Esophagus squamous epithelium (tissue), 5 donors: ENCODE measurements around the gene CDV3. TPM values are rescaled to one million over a fixed set of nuclear protein-coding genes. Genes with fewer than 3 reads are reported as not detected.

Experiments
- DNase-seq: peaks from one replicate; lab custom pipeline; 2025; lab: John Stamatoyannopoulos, UW
- H3K27ac ChIP-seq, 4 donors: fragments of 200-600 bp; sonication (generic); one replicate each; pipeline ENCODE4 v1.5.1; 2016 to 2019; ENCODE audit warnings: mild to moderate bottlenecking in 1 of 4
- H3K27me3 ChIP-seq, 4 donors: fragments of 200-600 bp; sonication (generic); 1 replicate in 3 of 4; 2 replicates in 1 of 4; pipeline versions ENCODE4 v1.5.1 to v1.6.0; 2017 to 2021; ENCODE audit warnings: antibody characterized with exemption in 1 of 4
- H3K36me3 ChIP-seq, 3 donors: fragments of 200-600 bp; sonication (generic); one replicate each; pipeline ENCODE4 v1.5.1; 2016 to 2019
- H3K4me1 ChIP-seq, 3 donors: fragments of 200-600 bp; sonication (generic); one replicate each; pipeline ENCODE4 v1.5.1; 2017 to 2019
- H3K4me3 ChIP-seq, 4 donors: fragments of 200-600 bp; sonication (generic); 1 replicate in 3 of 4; 2 replicates in 1 of 4; pipeline ENCODE4 v1.5.1; 2016 to 2019; ENCODE audit warnings: mild to moderate bottlenecking in 2 of 4, moderate library complexity in 1 of 4
- H3K9me3 ChIP-seq, 3 donors: fragments of 200-600 bp; sonication (generic); one replicate each; pipeline ENCODE4 v1.5.1; 2016 to 2019
- CTCF ChIP-seq, 6 experiments: fragments of 450-650 bp in 4 of 6; fragments of 200-600 bp in 2 of 6; sonication (generic) in 2 of 6; IDR thresholded peaks; one replicate each; pipeline ENCODE4 v1.5.1; 2016 to 2019; ENCODE audit warnings: antibody characterized with exemption in 6 of 6, mild to moderate bottlenecking in 4 of 6, moderate library complexity in 4 of 6
- POLR2A ChIP-seq, 4 donors: fragments of 450-650 bp; IDR thresholded peaks; one replicate each; pipeline ENCODE4 v1.6.1; 2017; ENCODE audit warnings: antibody characterized with exemption in 4 of 4, mild to moderate bottlenecking in 4 of 4, moderate library complexity in 3 of 4
- WGBS, 2 donors: methylation state at CpG; one replicate each; pipeline ENCODE4 v1.1.5; 2018; 5-methylcytosine and 5-hydroxymethylcytosine counted together
- intact Hi-C: fragments of 100-400 bp; cut with DNase I; formaldehyde crosslinking; loops from one replicate; pipeline ENCODE4 v1.15.0; 2022
- total RNA-seq, 4 donors: library from RNA; depleted of rRNA; stranded (reverse); fragments of >200 nt; gene quantifications; one replicate each; pipeline ENCODE4 v1.1.0, GENCODE V29; 2016
- donor health status: DM: yes; HTN: yes; CAD: no.

Gene CDV3
- total RNA-seq, 4 donors from 2014 or later, result 94.5 to 120 (median 119) TPM

- intact Hi-C loops, result no loop called here
- TF ChIP-seq CTCF (IDR thresholded peaks at IDR 0.05) (no peak), POLR2A (IDR thresholded peaks at IDR 0.05) (no peak)
- no peak overlapping the region for H3K27ac ChIP-seq
- no peaks in the 10 kb centered on the region for H3K27me3 ChIP-seq
- H3K4me1 ChIP-seq, result peaks cover 0 to 12% (median 0%) of the 10 kb centered on the region in 3 donors
- DNase-seq, result no peak
- 92 to 96% methylated on average over 3 of the region's 3 CpGs for WGBS, 2 donors
- H3K4me3 ChIP-seq, result no peak overlapping the region
- peaks cover 2 to 44% (median 12%) of the 10 kb centered on the region in 3 donors for H3K36me3 ChIP-seq
- no peaks in the 10 kb centered on the region for H3K9me3 ChIP-seq
Measured at GRCh38 chr3:133591271-133591742, 17.8 kb downstream of the CDV3 start.

- TF ChIP-seq CTCF (IDR thresholded peaks at IDR 0.05), result no peak
- TF ChIP-seq POLR2A (IDR thresholded peaks at IDR 0.05), result no peak
- WGBS, 2 donors, result 95 to 98% methylated on average over 4 to 5 of the region's 5 CpGs
- H3K9me3 ChIP-seq, result no peaks in the 10 kb centered on the region
- no peak overlapping the region for H3K27ac ChIP-seq
- H3K4me1 ChIP-seq, result peaks cover 0 to 12% (median 0%) of the 10 kb centered on the region in 3 donors
- peaks cover 0 to 29% (median 5%) of the 10 kb centered on the region in 3 donors for H3K36me3 ChIP-seq
- no peaks in the 10 kb centered on the region for H3K27me3 ChIP-seq
- H3K4me3 ChIP-seq, result no peak overlapping the region
- intact Hi-C loops, result no loop called here
- DNase-seq, result no peak
Measured at GRCh38 chr3:133592843-133593242, 19.4 kb downstream of the CDV3 start.

GRCh38 chr3:133593243-133593642 lies 19.8 kb downstream of the CDV3 start:
- Histone ChIP-seq H3K4me1 (peaks cover 0 to 12% (median 0%) of the 10 kb centered on the region in 3 donors), H3K4me3 (no peak overlapping the region), H3K9me3 (no peaks in the 10 kb centered on the region), H3K27me3 (no peaks in the 10 kb centered on the region), H3K27ac (no peak overlapping the region), H3K36me3 (peaks cover 0 to 29% (median 5%) of the 10 kb centered on the region in 3 donors)
- TF ChIP-seq POLR2A (IDR thresholded peaks at IDR 0.05), result no peak
- no peak for TF ChIP-seq CTCF (IDR thresholded peaks at IDR 0.05)
- intact Hi-C loops, result no loop called here
- no peak for DNase-seq
- WGBS, 2 donors, result 64 to 83% methylated on average over 2 of the region's 2 CpGs

- H3K4me3 ChIP-seq, result no peak overlapping the region
- H3K27me3 ChIP-seq, result no peaks in the 10 kb centered on the region
- no peak overlapping the region for H3K27ac ChIP-seq
- DNase-seq, result no peak
- intact Hi-C loops, result no loop called here
- H3K4me1 ChIP-seq, result peaks cover 0 to 8% (median 0%) of the 10 kb centered on the region in 3 donors
- TF ChIP-seq POLR2A (IDR thresholded peaks at IDR 0.05) (no peak), CTCF (IDR thresholded peaks at IDR 0.05) (no peak)
- WGBS, 2 donors, result 40 to 78% methylated on average over 1 of the region's 1 CpG
- H3K9me3 ChIP-seq, result no peaks in the 10 kb centered on the region
- H3K36me3 ChIP-seq, result peaks cover 0 to 18% (median 0%) of the 10 kb centered on the region in 3 donors
Measured at GRCh38 chr3:133595341-133595740, 21.9 kb downstream of the CDV3 start.

- no peaks in the 10 kb centered on the region for H3K27me3 ChIP-seq
- TF ChIP-seq POLR2A (IDR thresholded peaks at IDR 0.05) (no peak), CTCF (IDR thresholded peaks at IDR 0.05) (no peak)
- whole genome bisulfite sequencing, 2 donors, result 88 to 95% methylated on average over 3 of the region's 3 CpGs
- no peak for DNase-seq
- H3K36me3 ChIP-seq, result peaks cover 0 to 26% (median 0%) of the 10 kb centered on the region in 3 donors
- H3K4me1 ChIP-seq, result peaks cover 0 to 8% (median 0%) of the 10 kb centered on the region in 3 donors
- no peak overlapping the region for H3K27ac ChIP-seq
- no peak overlapping the region for H3K4me3 ChIP-seq
- no peaks in the 10 kb centered on the region for H3K9me3 ChIP-seq
- intact Hi-C loops, result no loop called here
Measured at GRCh38 chr3:133598405-133598804, 24.9 kb downstream of the CDV3 start.
